ENCODE measurements around the gene RNLS. TPM values are rescaled to one million over a fixed set of nuclear protein-coding genes. Genes with fewer than 3 reads are reported as not detected.

RNLS gene
- total and polyA plus RNA-seq, 2 donors from 2014 or later, result 19.5 to 21.1 TPM

DNA sequence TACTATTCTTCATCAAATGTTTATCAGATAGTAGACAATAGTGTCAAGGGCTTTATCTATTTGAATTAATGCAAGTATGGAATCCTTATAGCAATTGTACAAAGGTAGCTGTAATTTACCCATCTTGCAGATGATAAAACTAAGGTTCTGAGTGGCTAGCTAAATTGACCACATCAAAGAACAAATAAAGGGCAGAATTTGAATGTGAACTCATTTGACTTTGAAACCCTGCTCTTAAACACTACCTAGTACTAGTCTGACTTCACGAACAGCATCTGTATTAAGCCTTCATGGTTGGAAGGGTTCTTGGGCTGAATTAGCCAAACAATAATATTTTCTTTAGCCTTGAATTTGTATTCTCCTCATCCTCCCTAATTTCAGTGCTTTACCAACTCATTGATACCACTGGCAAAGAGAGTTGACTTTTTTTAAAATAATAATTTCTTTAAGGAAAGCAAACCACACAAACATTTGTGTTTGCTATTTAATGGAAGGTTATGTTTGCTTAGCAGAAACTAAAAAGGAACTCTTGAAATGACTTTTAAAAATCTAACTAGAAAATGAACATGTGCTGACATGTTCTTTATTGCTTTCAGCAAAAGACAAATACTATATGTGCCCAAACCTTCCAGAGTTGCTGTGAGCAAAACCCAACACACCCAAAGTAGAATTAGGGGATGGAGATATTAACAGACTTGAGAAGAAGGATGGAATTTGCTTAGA lies 322.6 kb downstream of the RNLS start:
- intact Hi-C loops (cut with DNase I), result no loop called here
- TF ChIP-seq, protein P1, sequence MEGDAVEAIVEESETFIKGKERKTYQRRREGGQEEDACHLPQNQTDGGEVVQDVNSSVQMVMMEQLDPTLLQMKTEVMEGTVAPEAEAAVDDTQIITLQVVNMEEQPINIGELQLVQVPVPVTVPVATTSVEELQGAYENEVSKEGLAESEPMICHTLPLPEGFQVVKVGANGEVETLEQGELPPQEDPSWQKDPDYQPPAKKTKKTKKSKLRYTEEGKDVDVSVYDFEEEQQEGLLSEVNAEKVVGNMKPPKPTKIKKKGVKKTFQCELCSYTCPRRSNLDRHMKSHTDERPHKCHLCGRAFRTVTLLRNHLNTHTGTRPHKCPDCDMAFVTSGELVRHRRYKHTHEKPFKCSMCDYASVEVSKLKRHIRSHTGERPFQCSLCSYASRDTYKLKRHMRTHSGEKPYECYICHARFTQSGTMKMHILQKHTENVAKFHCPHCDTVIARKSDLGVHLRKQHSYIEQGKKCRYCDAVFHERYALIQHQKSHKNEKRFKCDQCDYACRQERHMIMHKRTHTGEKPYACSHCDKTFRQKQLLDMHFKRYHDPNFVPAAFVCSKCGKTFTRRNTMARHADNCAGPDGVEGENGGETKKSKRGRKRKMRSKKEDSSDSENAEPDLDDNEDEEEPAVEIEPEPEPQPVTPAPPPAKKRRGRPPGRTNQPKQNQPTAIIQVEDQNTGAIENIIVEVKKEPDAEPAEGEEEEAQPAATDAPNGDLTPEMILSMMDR (IDR thresholded peaks at IDR 0.05; ENCODE audit: borderline replicate concordance, extremely low read depth, insufficient read depth), result no peak
- no peak overlapping the region for H3K27ac ChIP-seq (ENCODE audit: low read depth in 2 of 2, low read length in 2 of 2)
- H3K27me3 ChIP-seq (ENCODE audit: control insufficient read depth, insufficient read depth, low read length), result no peaks in the 10 kb centered on the region
- DNase-seq (no peak), FAIRE-seq (no peak)
- no peaks in the 10 kb centered on the region for H3K9me3 ChIP-seq (ENCODE audit: control insufficient read depth in 2 of 3, insufficient read depth in 1 of 3, low read length in 3 of 3)
- no peak overlapping the region for H3K9ac ChIP-seq (ENCODE audit: low read length in 3 of 3)
- no peak overlapping the region for H3K4me3 ChIP-seq (ENCODE audit: low read length in 3 of 3)
- H3K4me1 ChIP-seq (ENCODE audit: control insufficient read depth in 2 of 3, insufficient read depth in 2 of 3, low read depth in 1 of 3, low read length in 3 of 3), result no peaks in the 10 kb centered on the region
- H3K36me3 ChIP-seq (ENCODE audit: control insufficient read depth in 2 of 3, insufficient read depth in 3 of 3, low read length in 3 of 3), result no peaks in the 10 kb centered on the region

DNA sequence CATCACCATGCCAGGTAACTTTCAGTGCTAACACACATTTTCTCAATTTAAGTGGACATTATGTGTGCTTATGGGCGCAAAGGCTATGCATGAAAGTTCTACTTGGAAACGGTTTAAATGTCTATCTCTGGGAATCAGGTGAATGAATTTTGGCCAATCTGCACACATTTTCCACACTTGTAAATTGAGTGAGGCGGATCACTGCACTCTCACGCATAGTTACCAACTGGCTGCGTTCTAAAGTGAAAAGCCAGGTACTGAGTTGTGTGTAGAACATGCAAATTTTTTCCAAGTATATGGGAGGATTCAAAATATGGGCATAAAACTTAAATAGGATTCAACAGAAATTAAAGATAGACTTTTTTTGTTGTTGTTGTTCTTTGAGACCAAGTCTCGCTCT lies 323.7 kb downstream of the RNLS start:
- Histone ChIP-seq H3K9me3 (ENCODE audit: control insufficient read depth in 2 of 3, insufficient read depth in 1 of 3, low read length in 3 of 3) (no peaks in the 10 kb centered on the region), H3K36me3 (ENCODE audit: control insufficient read depth in 2 of 3, insufficient read depth in 3 of 3, low read length in 3 of 3) (no peaks in the 10 kb centered on the region), H3K4me3 (ENCODE audit: low read length in 3 of 3) (no peak overlapping the region), H3K27me3 (ENCODE audit: control insufficient read depth, insufficient read depth, low read length) (no peaks in the 10 kb centered on the region), H3K4me1 (ENCODE audit: control insufficient read depth in 2 of 3, insufficient read depth in 2 of 3, low read depth in 1 of 3, low read length in 3 of 3) (peaks cover 0 to 3% (median 0%) of the 10 kb centered on the region in 3 donors), H3K9ac (ENCODE audit: low read length in 3 of 3) (no peak overlapping the region), H3K27ac (ENCODE audit: low read depth in 2 of 2, low read length in 2 of 2) (no peak overlapping the region)
- TF ChIP-seq, protein P1 (IDR thresholded peaks at IDR 0.05; ENCODE audit: borderline replicate concordance, extremely low read depth, insufficient read depth), result no peak
- intact Hi-C loops (cut with DNase I), result no loop called here
- FAIRE-seq (no peak), DNase-seq (no peak)

DNA sequence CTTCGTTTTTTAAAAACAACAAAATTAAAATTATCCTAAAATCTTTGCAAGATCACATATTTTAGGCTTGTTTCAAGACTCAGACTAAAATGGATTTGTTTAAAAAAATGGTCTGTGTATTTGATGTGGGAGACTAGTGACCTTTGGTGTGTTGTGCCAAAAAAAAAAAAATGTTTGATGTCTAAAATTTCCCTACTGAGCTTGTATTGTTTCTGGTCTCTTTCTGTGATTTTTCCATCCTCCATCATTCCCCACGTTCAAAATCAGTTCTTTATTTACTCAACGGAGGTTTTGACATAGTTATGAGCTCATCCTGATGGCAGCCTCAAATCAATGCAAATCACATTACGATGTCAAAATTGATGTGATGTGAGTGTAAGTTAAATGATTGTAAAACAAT lies 326.2 kb downstream of the RNLS start:
- Histone ChIP-seq H3K9ac (ENCODE audit: low read length in 3 of 3) (no peak overlapping the region), H3K36me3 (ENCODE audit: control insufficient read depth in 2 of 3, insufficient read depth in 3 of 3, low read length in 3 of 3) (no peaks in the 10 kb centered on the region), H3K27me3 (ENCODE audit: control insufficient read depth, insufficient read depth, low read length) (no peaks in the 10 kb centered on the region), H3K4me3 (ENCODE audit: low read length in 3 of 3) (no peak overlapping the region), H3K4me1 (ENCODE audit: control insufficient read depth in 2 of 3, insufficient read depth in 2 of 3, low read depth in 1 of 3, low read length in 3 of 3) (peaks cover 0 to 8% (median 3%) of the 10 kb centered on the region in 3 donors), H3K9me3 (ENCODE audit: control insufficient read depth in 2 of 3, insufficient read depth in 1 of 3, low read length in 3 of 3) (no peaks in the 10 kb centered on the region), H3K27ac (ENCODE audit: low read depth in 2 of 2, low read length in 2 of 2) (peak overlapping the region in 1 of 2 donors; percentile 10)
- DNase-seq (no peak), FAIRE-seq (no peak)
- TF ChIP-seq, protein P1 (IDR thresholded peaks at IDR 0.05; ENCODE audit: borderline replicate concordance, extremely low read depth, insufficient read depth), result no peak
- intact Hi-C loops (cut with DNase I), result no loop called here
